ENCODE results near the gene REV1.

REV1 gene

DNA sequence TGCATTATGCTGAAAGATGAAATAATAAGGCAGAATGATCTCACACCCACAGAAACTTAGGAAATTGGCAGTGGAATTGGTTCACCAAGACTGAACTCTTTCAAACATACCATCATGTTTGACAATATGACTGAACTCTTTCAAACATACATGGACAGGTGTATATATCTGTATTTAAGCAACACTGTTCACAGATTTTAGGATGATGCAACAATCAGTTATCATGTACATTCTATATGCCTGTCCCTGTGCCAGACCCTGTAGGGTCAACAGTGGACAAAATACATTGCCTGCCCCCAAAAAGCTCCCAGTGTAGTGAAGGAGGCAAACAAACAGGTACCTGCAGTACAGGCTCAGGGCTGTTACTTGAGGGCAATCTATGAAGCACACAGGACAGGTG lies 2.9 kb upstream of the REV1 start:
- no peak for DNase-seq (ENCODE audit: insufficient read length, low spot score)
- no peak for FAIRE-seq
- TF ChIP-seq, protein P1, sequence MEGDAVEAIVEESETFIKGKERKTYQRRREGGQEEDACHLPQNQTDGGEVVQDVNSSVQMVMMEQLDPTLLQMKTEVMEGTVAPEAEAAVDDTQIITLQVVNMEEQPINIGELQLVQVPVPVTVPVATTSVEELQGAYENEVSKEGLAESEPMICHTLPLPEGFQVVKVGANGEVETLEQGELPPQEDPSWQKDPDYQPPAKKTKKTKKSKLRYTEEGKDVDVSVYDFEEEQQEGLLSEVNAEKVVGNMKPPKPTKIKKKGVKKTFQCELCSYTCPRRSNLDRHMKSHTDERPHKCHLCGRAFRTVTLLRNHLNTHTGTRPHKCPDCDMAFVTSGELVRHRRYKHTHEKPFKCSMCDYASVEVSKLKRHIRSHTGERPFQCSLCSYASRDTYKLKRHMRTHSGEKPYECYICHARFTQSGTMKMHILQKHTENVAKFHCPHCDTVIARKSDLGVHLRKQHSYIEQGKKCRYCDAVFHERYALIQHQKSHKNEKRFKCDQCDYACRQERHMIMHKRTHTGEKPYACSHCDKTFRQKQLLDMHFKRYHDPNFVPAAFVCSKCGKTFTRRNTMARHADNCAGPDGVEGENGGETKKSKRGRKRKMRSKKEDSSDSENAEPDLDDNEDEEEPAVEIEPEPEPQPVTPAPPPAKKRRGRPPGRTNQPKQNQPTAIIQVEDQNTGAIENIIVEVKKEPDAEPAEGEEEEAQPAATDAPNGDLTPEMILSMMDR (IDR thresholded peaks at IDR 0.05; ENCODE audit: insufficient read depth, missing control alignments), result no peak

DNA sequence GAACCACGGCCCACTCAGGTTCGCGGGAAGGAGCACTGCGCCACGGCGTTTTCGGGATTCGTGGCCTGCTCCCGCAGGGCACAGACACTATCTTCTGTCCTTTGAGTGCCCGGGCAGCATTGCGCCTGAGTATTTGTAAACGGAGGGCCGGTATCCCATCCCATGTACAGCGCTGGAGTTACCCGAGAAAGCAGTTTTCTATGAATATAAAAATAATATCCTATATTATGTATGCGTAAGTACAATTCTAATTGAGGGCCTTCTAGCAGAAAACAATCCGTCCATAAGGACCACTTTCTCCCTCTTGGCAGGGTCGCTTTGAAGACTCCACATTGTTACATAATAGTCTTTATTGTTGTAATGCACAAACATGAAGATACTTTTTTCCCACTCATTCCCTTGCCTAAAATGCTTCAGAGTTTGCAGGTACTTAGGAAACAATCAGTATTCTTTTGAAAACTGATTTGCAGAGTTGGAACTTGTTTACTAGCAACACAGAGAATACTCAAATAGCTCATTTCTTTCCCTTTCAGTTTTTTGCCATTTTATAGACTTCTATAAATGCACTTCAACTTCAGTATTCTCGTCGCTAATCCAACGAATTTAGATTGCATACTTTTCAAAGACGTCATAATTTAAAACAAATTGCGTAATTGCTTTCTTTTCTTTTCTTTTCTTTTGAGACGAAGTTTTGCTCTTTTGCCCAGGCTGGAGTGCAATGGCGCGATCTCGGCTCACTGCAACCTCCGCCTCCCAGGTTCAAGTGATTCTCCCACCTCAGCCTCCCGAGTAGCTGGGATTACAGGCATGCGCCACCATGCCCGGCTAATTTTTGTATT lies 1.0 kb upstream of the REV1 start:
- no peak for DNase-seq (ENCODE audit: insufficient read length, low spot score)
- TF ChIP-seq, protein P1 (IDR thresholded peaks at IDR 0.05; ENCODE audit: insufficient read depth, missing control alignments), result no peak
- no peak for FAIRE-seq

DNA sequence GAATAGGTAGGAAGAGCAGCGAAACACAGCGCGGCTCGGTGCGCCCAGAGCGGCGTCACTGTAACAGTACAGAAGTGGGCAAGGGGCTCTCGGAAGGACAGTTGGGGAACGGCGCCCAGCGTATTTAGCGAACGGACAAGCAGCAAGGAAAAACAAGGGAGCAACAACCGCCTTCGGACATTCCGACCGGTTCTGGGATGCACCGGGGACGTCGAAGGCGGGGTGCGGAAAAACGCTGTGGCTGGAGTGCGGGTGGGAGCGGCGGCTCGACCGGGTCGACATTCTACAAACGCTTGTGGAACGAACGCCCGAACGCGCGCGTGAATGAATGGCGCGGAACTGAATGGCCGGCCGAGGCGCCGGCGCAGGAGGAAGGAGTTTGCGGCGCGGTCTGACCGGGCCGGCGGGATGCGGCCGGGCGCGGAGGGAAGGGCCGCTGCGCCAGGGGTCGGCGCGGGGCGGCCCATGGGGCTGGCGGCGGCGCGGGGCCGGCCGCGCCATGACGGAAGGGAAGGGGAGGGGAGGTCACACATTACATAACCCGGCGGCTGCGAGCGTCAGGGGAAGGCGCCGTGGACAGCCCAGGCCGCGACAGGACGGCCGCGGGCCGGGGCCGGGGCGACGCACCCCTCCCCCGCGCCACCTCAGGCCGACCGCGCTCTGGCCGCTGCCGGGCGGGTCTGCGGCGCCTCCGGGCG lies 605 bp downstream of the REV1 start:
- DNase-seq (ENCODE audit: insufficient read length, low spot score), result no peak
- FAIRE-seq, result no peak
- TF ChIP-seq, protein P1 (IDR thresholded peaks at IDR 0.05; ENCODE audit: insufficient read depth, missing control alignments), result no peak

DNA sequence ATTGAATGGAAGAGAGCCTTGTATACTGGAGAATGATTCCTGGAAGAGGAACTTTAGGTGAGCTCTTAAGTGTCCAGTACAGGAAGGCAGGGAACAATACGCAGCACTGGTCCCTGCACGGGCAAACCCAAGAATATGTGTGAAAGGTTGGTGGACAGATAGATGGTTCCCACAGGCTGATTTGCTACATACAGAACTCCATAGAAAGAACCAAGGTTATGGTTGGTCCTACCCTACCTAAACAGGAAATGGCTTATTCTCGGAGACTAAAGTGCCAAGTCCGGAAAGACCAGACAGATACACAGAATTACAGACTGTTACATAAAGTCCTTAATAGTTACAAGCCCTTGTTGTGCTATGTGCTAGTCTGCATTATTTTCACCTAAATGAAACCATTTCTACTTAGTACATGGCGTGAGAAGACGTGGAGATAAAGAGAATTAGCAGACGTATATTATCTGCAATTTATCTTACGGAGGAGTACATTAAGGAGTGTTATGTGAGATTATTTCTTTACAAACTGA lies 1.2 kb downstream of the REV1 start:
- TF ChIP-seq, protein P1 (IDR thresholded peaks at IDR 0.05; ENCODE audit: insufficient read depth, missing control alignments), result no peak
- FAIRE-seq (no peak), DNase-seq (ENCODE audit: insufficient read length, low spot score) (no peak)

DNA sequence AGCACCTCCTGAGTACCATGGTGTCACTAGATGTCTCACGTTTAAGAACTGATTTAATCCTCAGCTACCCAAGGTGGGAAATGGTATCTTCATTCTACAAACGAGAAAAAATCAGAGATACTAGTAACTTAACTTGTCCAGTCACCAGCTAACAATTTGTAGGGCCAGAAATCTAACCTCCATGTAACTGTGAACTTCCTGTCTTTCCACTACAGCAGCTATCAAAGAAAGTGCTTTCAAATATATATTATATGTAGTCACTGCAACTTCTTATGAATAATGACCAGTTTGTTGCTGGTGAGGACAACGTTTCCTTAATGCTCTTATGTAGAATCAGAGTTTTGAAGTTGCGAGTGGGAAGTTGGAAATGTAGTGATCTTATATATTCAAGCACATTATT lies 1.9 kb downstream of the REV1 start:
- DNase-seq (ENCODE audit: insufficient read length, low spot score) (no peak), FAIRE-seq (no peak)
- TF ChIP-seq, protein P1 (IDR thresholded peaks at IDR 0.05; ENCODE audit: insufficient read depth, missing control alignments), result no peak

DNA sequence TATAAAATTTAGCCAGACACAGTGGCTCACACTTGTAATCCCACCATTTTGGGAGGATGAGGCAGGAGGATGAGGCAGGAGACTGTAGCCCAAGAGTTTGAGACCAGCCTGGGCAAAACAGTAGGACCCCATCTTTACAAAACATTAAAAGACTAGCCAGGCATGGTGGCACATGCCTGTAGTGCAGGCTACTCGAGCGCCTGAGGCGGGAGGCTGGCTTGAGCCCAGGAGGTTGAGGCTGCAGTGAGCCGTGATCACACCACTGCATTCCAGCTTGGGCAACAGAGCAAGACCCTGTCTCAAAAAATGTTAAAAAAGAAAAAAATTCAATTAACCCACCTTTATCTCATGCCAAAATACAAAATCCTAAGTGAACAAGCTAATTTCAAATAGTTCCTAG lies 4.0 kb downstream of the REV1 start:
- FAIRE-seq (no peak), DNase-seq (ENCODE audit: insufficient read length, low spot score) (no peak)
- TF ChIP-seq, protein P1 (IDR thresholded peaks at IDR 0.05; ENCODE audit: insufficient read depth, missing control alignments), result no peak

Measured in D721Med (cell line).